ENCODE measurements around the gene ATAD3B. TPM values are rescaled to one million over a fixed set of nuclear protein-coding genes. Genes with fewer than 3 reads are reported as not detected.

Gene ATAD3B
- total RNA-seq, 4 donors from 2014 or later: 3.5 to 7.1 (median 5.9) TPM

GRCh38 chr1:1541956-1542765, 70.6 kb downstream of the ATAD3B start:
- DNase-seq: no peak
- peaks cover 0 to 36% of the 10 kb centered on the region in 2 donors for H3K4me1 ChIP-seq
- in situ Hi-C loops (cut with MboI; ENCODE audit: low sequenced_read_pairs in 4 of 4): no loop called here

GRCh38 chr1:1542766-1543705, 71.5 kb downstream of the ATAD3B start:
- no peak for TF ChIP-seq CTCF (IDR thresholded peaks at IDR 0.05 in 4 of 5, conservative IDR thresholded peaks at IDR 0.05 in 1 of 5)
- no peak for TF ChIP-seq POLR2A (IDR thresholded peaks at IDR 0.05)
- Histone ChIP-seq H3K4me1 (peaks cover 0 to 36% of the 10 kb centered on the region in 2 donors), H3K36me3 (peaks cover 0 to 18% of the 10 kb centered on the region in 2 donors), H3K4me3 (no peak overlapping the region), H3K27me3 (no peaks in the 10 kb centered on the region), H3K27ac (peak overlapping the region; percentile 58 to 80 (median 76)), H3K9me3 (no peaks in the 10 kb centered on the region)
- no peak for DNase-seq
- in situ Hi-C loops (cut with MboI; ENCODE audit: low sequenced_read_pairs in 4 of 4) (no loop called here), intact Hi-C loops (cut with DNase I; ENCODE audit: low total_unique reads) (no loop called here)
- ATAC-seq: no peak

More at GRCh38 chr1:1541956-1542765, 70.6 kb downstream of the ATAD3B start:
- ATAC-seq: no peak
- Histone ChIP-seq H3K9me3 (no peaks in the 10 kb centered on the region), H3K36me3 (peaks cover 0 to 18% of the 10 kb centered on the region in 2 donors), H3K4me3 (no peak overlapping the region), H3K27me3 (no peaks in the 10 kb centered on the region), H3K27ac (peak overlapping the region; percentile 58 to 80 (median 78))
- TF ChIP-seq POLR2A (IDR thresholded peaks at IDR 0.05) (no peak), CTCF (IDR thresholded peaks at IDR 0.05 in 4 of 5, conservative IDR thresholded peaks at IDR 0.05 in 1 of 5) (no peak)
- intact Hi-C loops (cut with DNase I; ENCODE audit: low total_unique reads): no loop called here

GRCh38 chr1:1543706-1544099, 72.1 kb downstream of the ATAD3B start:
- TF ChIP-seq POLR2A (IDR thresholded peaks at IDR 0.05): peak in 1 of 2 donors; percentile 47
- no peak for TF ChIP-seq CTCF (IDR thresholded peaks at IDR 0.05 in 4 of 5, conservative IDR thresholded peaks at IDR 0.05 in 1 of 5)
- in situ Hi-C loops (cut with MboI; ENCODE audit: low sequenced_read_pairs in 4 of 4) (no loop called here), intact Hi-C loops (cut with DNase I; ENCODE audit: low total_unique reads) (no loop called here)
- H3K4me3 ChIP-seq: no peak overlapping the region
- H3K36me3 ChIP-seq: peaks cover 0 to 18% of the 10 kb centered on the region in 2 donors
- no peaks in the 10 kb centered on the region for H3K9me3 ChIP-seq
- peak; percentile 69 to 88 for DNase-seq
- no peaks in the 10 kb centered on the region for H3K27me3 ChIP-seq
- ATAC-seq: peak; percentile 62 to 77
- peak overlapping the region; percentile 58 to 80 (median 76) for H3K27ac ChIP-seq
- peaks cover 0 to 36% of the 10 kb centered on the region in 2 donors for H3K4me1 ChIP-seq

- Histone ChIP-seq H3K4me3 (no peak overlapping the region), H3K9me3 (no peaks in the 10 kb centered on the region), H3K27me3 (no peaks in the 10 kb centered on the region), H3K36me3 (peaks cover 0 to 18% of the 10 kb centered on the region in 2 donors), H3K4me1 (peaks cover 0 to 27% of the 10 kb centered on the region in 2 donors), H3K27ac (peak overlapping the region; percentile 58 to 80 (median 76))
- TF ChIP-seq CTCF (IDR thresholded peaks at IDR 0.05 in 4 of 5, conservative IDR thresholded peaks at IDR 0.05 in 1 of 5): no peak
- TF ChIP-seq POLR2A (IDR thresholded peaks at IDR 0.05): no peak
- no peak for DNase-seq
- intact Hi-C loops (cut with DNase I; ENCODE audit: low total_unique reads): no loop called here
- no peak for ATAC-seq
- in situ Hi-C loops (cut with MboI; ENCODE audit: low sequenced_read_pairs in 4 of 4): no loop called here
Observed at GRCh38 chr1:1544544-1544943, 73.0 kb downstream of the ATAD3B start.

Other genes starting within 250 kb of the ATAD3B start
- gene SDF4, start 239.8 kb upstream of the ATAD3B start, total RNA-seq: 10 to 100 TPM; 51.0 to 94.2 (median 79.4) TPM
- gene B3GALT6, start 239.5 kb upstream of the ATAD3B start, total RNA-seq: 10 to 100 TPM in 3 of 4 donors, 1 to 10 TPM in 1; 8.5 to 32.8 (median 20.6) TPM
- 1 to 10 TPM in 1 of 4 donors, not detected in 3; 2.7 TPM for gene C1QTNF12, start 225.0 kb upstream of the ATAD3B start, total RNA-seq
- 10 to 100 TPM; 31.3 to 42.3 (median 38.3) TPM for gene UBE2J2, start 197.9 kb upstream of the ATAD3B start, total RNA-seq
- under 1 TPM in 3 of 4 donors, not detected in 1; 0.19 to 0.91 (median 0.66) TPM for gene SCNN1D, start 191.3 kb upstream of the ATAD3B start, total RNA-seq
- gene ACAP3, start 163.8 kb upstream of the ATAD3B start, total RNA-seq: 10 to 100 TPM; 18.4 to 31.9 (median 25.8) TPM
- 10 to 100 TPM in 2 of 4 donors, 1 to 10 TPM in 2; 6.2 to 13.1 (median 9.5) TPM for gene PUSL1, start 163.2 kb upstream of the ATAD3B start, total RNA-seq
- 10 to 100 TPM; 74.0 to 94.4 (median 84.7) TPM for gene INTS11, start 147.1 kb upstream of the ATAD3B start, total RNA-seq
- gene CPTP, start 147.0 kb upstream of the ATAD3B start, total RNA-seq: 10 to 100 TPM; 22.7 to 64.9 (median 34.0) TPM
- gene TAS1R3, start 140.5 kb upstream of the ATAD3B start, total RNA-seq: under 1 TPM in 2 of 4 donors, not detected in 2; 0.20 to 0.44 TPM
- 100 to 1,000 TPM; 196 to 311 (median 258) TPM for gene DVL1, start 122.3 kb upstream of the ATAD3B start, total RNA-seq
- 10 to 100 TPM; 13.9 to 41.9 (median 34.2) TPM for gene MXRA8, start 113.2 kb upstream of the ATAD3B start, total RNA-seq
- 100 to 1,000 TPM; 165 to 450 (median 234) TPM for gene AURKAIP1, start 96.6 kb upstream of the ATAD3B start, total RNA-seq
- gene CCNL2, start 72.4 kb upstream of the ATAD3B start, total RNA-seq: 10 to 100 TPM; 35.0 to 91.1 (median 43.7) TPM
- gene MRPL20, start 64.5 kb upstream of the ATAD3B start, total RNA-seq: 100 to 1,000 TPM; 167 to 260 (median 203) TPM
- gene ANKRD65, start 50.5 kb upstream of the ATAD3B start, total RNA-seq: 1 to 10 TPM in 3 of 4 donors, under 1 TPM in 1; 0.16 to 1.8 (median 1.3) TPM
- 1 to 10 TPM; 2.1 to 8.3 (median 6.0) TPM for gene VWA1, start 36.1 kb upstream of the ATAD3B start, total RNA-seq
- under 1 TPM in 1 of 4 donors, not detected in 3; 0.07 TPM for gene ATAD3C, start 22.1 kb upstream of the ATAD3B start, total RNA-seq
- gene ATAD3A, start 40.4 kb downstream of the ATAD3B start, total RNA-seq: 10 to 100 TPM; 22.9 to 47.9 (median 35.6) TPM
- gene TMEM240, start 68.9 kb downstream of the ATAD3B start, total RNA-seq: 1 to 10 TPM in 3 of 4 donors, not detected in 1; 1.1 to 2.0 (median 1.9) TPM
- gene SSU72, start 103.1 kb downstream of the ATAD3B start, total RNA-seq: 100 to 1,000 TPM; 141 to 235 (median 208) TPM
- gene FNDC10, start 128.4 kb downstream of the ATAD3B start, total RNA-seq: 1 to 10 TPM in 1 of 4 donors, under 1 TPM in 2, not detected in 1; 0.20 to 1.3 (median 0.94) TPM
- gene MIB2, start 143.7 kb downstream of the ATAD3B start, total RNA-seq: 100 to 1,000 TPM in 2 of 4 donors, 10 to 100 TPM in 2; 66.4 to 154 (median 117) TPM
- gene MMP23B, start 160.4 kb downstream of the ATAD3B start, total RNA-seq: under 1 TPM in 1 of 4 donors, not detected in 3; 0.62 TPM
- gene CDK11B, start 187.2 kb downstream of the ATAD3B start, total RNA-seq: 10 to 100 TPM; 19.5 to 49.0 (median 42.2) TPM
- gene SLC35E2B, start 221.0 kb downstream of the ATAD3B start, total RNA-seq: 10 to 100 TPM; 13.5 to 21.8 (median 15.2) TPM